Activated naive CD4-positive, alpha-beta T cell treated with anti-CD3 and anti-CD28 coated beads, Interleukin-2, amount 50 U/mL, for 16 hours (primary cell): ENCODE measurements around the gene PLCL2.
"Not testable (repeated sequence)": the region's sequence is repeated elsewhere in the genome, so short reads cannot be mapped to it uniquely, and the experiment has no call there.

Experiments
- DNase-seq: peaks from one replicate; pipeline ENCODE4 v3.0.0-alpha.2; 2020

The PLCL2 gene

DNA sequence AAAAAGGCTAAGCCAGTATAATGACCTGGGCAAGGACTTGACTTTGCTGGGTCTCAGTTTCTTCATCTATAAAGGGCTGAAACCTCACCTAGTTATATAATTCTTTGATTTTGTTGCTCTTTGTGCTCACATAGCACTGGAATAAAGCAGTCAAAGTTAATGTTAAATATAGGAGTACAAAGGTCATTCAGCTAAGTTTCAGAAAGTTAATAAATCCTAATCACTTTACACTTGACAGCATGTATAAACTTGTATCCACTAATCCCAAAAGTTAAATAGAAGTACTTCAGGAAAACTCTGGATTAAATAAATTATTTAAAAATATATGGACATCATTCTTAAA is 33.9 kb downstream of the PLCL2 start:
- DNase-seq = no peak

DNA sequence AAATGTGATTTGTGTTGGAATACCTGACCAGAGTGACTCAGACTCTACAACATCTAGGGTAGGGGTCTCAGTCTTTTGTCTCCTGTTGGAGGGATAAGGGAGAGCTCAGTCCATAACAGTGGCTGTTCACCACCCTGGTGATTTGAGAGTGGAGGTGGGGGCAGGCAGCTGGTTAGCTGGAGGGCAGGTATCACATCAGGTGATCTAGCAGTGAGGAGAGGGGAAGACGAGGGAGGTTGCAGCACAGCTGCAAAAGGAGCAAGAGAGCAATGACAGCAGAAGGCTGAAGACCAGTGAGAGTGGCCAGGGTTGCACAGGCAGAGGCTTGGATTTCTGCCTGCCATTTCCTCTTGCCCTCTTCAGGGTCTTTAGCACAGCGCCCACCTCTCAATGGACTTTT is 38.4 kb downstream of the PLCL2 start:
- DNase-seq = no peak

DNA sequence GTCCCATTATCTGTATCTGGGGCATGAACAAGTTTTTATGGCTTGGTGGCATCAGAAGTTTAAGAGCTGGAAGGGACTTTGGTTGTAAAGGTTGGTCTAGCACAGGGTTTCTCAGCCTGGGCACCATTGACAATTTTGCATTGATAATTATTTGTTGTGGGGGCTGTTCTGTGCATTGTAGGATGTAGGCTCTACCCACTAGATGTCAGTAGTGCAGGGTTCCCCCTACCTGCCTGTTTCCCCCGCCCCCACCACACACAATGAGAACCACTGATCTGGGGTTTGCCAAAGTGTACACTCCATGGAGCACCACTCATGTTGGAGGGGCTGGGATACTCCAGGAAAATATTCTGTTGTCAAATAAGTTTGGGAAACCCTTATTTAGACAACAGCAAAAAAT is 42.7 kb downstream of the PLCL2 start:
- DNase-seq = peak; percentile 20

DNA sequence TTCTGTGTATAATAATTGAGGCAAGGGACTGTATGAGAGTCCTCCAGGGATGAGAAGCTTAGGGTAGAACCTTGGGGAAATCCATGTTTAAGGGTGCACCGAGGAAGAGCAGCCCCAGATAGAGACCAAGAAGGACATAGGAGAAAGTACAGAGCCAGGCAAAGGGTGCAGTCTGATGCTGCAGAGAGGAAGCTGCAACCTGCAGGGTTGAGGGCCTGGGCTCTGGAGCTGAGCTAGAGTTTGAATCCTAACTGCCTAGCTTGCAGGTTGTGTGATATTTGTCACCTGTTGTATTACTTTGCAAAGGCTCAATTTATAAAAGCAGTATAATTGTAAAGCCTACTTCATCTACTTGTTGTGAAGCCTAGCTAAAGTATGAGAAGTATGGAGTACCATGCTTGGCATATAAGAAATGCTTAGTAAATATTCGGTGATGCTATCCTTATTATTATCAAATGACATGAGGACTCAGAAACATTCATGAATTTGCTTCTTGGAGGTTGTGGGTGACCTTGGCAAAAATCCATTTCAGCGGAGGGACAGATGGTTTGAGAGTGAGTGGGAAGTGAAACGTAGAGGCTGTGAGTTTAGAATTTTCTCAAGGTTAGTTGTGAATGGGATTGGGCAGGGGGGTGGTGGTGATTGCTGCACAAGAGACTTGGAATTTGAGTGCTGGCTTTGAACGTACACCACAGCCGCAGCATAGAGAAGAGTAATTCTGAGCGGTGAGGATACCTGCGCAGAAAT is 43.8 kb downstream of the PLCL2 start:
- DNase-seq = no peak

DNA sequence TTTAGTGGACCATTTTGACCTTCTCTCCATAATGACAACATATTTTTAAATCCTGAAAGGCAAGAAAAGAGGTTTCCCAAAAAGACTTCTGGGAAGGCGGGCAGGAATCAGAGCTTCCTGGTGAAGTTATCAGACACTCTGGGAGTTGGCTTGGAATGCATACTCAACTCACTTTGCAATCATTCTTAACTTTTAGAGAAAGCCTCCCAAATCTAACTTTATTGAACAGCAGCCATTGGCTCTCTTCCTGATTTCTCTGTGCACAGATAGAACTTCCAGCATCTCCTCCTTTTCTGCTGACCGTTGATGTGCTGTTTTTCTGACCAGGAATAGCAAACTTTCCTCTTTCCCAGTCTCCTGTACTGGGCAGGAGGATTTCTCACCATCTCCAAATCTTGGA is 44.6 kb downstream of the PLCL2 start:
- DNase-seq = no peak

DNA sequence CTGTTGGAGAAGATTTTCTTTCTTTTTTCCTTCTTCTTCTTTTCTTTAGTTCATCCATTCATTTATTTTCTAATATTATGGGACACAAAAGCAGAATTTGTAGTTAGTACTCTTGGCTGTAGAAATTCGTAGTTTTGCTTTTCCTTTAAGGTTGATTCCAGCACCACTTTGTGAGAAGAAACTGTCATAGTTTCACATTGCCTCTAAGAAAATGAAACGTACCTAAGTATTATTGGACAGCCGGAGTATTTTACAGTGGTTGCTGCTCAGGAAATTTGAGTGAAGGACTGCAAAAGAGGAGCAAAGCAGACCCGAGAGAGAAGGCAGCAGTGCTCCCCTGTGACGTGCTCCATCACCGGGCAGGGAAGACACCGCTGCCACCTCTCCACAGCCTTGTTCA is 48.1 kb downstream of the PLCL2 start:
- no peak for DNase-seq

DNA sequence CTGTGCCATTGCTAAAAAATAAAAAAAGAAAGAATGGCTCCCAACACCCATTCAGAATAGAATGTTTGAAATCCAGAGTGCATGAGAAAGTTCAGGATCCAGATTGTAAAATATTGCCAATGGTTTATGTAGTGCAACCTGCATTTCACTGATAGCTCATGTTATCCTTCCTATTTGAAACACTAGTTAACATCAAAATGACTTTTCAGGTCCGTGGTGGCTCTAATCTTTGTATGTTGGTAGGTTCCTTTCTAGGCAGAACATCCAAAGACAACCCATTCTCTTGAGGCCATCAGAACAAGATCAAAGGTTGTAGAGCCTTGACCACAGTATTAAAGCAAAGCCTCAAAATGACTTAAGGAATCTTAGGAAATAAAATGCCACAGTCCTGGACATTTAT is 51.0 kb downstream of the PLCL2 start:
- DNase-seq = no peak

DNA sequence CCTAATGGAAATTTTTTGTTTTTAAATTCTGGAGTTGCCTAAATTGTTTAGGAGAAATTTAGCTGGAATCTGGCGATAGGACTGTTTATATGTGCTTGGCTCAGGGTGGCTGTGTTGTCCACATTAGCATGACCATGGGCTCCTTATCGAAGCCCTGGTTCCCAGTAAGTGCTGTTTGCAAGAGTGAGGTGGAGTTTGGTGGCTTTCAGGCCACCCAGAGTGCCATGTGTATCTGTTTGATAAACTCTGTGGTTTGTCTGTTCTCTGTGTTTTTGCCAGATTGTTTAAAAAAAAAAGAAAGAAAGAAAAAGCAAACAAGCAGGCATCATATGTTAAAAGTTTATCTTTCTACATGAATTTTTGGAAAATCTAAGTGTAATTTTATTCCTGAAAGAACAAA is 51.5 kb downstream of the PLCL2 start:
- no peak for DNase-seq

DNA sequence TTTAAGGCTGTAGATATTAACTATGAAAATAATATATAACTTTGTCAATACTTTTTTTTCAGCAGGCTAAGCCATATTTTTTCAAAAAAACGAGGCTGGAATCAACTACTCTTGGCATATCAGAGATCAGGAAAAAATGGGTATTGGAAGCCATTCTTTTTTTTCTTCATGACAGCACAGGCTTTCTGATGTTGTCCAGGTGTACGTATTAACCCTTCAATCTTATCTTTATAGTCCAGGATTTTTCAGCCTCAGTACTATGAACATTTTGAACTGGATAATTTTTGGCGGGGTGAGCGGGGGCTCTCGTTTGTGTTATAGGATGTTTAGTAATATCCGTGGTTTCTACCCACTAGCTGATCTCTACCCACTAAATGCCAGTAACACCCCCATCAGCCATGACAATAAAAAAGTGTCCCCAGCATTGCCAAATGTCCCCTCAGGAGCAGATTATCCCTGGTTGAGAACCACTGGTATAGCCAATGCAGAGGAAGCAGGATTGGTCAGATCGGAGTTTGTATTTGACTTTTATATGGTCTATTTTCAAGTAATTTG is 52.0 kb downstream of the PLCL2 start:
- no peak for DNase-seq

DNA sequence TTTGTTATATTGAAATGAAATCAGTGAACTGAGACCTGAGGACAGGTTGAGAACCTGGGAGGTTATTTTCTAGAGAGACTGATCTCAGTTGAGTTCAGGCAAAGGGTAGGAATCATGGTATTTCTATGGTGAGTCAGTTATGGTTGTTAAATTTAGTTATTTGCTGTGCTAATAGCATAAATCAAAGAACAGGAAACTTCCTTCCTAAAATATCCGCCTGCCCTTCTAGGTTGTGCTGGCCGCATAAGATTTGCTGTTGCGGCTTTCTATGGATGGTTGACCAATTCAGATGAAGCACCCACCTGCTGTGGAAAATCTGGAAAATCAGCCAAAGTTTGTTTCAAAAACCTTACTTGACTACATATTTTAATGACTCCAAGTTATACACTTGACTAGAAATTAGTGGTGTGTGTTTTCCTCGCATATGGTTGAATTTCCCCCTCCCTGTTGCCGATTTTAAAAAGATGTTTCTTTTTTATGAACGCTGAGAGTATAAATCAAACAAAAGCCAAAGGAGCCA is 52.6 kb downstream of the PLCL2 start:
- DNase-seq = no peak

DNA sequence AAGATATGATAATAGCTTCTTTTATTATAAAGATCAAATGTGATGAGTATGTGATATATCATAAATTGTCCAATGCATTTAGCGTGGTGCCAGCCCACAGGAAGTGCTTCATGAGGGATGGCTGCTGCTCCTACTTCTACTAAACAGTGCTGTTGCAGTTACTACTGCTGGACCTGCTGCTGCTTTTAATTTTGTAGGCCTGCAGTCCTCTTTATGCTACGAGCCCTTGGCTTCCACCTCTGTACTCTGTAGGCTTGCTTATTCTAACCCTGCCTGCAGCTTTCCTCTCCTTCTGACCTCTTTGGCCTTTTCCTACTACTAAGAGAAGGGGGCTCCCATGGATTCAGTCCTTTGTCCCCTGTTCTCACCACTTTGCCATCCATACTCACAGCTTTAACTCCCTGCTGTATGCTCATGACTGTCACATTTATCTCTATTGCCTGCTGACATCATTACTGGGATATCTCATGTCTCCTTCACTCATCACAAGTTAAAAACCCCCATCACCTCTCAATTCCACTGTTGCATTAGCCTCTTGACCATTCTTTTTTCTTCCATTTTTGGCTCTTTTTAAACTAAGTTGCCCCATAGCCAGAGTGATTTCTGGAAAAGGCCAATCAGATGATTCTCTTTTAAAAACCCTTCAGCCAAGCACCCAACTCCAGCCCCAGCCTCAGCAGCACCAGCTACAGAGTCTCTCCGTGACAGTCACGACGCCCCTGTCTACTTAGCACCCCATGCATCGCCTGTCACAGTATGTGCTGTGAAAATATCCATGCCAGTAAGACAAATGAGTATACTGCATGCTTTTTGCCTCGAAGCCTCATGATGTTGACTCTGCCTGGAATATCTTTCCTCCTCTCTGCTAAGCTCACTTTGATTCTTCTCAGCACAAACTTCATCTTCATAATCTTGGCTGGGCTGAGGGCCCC is 56.3 kb downstream of the PLCL2 start:
- DNase-seq = no peak

DNA sequence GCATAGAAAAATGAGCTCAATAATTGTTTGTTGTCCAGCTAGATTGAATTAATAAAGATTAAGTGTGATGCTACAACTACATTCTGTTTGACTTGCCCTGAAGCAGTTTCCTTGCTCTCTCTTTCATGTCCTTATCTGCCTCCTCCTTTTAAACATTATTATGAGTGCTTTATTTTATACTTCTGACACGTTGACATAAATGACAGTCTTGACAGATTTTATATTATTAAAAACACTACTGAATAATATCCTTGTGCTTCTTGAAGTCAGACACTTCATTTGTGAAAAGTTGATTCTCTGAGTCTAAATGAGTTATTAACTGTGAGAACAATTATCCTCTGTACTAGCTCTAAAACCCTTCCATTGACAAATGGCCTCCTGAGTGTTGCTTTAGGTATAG is 58.2 kb downstream of the PLCL2 start:
- no peak for DNase-seq

DNA sequence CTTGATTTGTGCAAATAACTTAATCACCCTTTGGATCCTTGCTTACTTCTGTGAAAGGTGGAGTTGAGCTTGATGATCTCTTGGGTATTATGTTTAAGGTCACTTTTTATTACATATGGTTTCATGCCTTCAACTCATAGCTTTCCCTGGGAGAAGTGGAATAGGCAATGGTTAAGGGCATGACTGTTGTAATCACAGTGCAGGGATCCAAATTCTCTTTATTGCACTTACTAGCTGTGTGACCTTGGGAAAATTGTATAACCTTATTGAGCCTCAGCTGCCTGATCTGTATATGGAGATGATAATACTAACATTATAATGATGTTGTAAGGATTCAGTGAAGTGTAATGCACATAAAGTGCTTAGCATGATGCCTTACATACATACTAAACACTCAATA is 59.1 kb downstream of the PLCL2 start:
- no peak for DNase-seq

DNA sequence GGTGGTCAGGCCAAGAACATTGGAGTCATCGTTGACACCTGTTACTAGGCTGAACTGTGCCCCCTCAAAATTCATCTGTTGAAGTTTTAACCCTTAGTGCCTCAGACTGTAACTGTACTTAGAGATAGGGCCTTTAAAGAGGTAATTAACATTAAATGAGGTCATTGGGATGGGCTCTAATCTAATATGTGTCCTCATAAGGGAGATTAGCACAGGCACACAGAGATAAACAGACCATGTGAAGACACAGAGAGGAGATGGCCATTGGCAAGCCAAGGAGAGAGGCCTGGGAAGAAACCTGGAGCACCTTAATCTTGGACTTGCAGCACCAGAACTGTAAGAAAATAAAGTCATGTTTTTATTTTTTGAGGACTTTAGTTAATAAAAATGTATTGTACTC is 59.6 kb downstream of the PLCL2 start:
- DNase-seq = no peak

DNA sequence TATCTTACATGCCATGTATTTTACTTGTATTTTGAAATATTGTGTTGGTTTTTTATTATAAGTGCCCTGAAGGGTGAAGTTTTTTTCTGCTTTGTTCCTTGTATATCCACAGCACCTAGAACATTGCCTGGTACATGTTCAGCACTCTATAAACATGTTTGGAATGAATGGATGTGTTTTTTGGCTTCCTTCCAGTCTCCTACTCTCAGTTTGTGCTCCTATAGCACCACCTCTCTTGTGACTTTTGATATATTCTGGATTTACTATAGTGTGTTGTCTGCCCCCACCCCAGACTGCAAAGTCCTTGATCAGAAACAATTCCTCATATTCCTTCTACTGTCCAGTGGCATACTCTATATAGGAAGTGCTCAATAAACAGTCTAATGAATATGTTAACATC is 60.6 kb downstream of the PLCL2 start:
- no peak for DNase-seq

DNA sequence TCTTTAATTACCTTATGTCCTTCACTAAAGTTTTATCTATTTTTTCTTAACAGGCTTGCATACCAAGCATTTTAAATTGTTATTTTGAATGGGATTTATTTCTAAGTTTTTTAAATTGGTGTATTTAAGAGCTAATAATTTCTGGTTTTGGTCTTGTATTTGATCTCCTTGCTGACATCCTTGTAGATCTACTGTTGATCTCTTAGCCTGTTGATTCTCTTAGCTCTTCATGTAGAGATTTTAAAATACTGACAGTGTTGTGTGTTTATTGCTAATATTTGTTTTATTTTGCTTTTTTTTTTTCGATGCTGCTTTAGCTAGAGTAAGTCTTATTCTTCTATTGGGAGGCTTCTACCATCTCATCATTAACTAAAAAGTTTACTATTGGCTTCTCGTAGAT is 65.5 kb downstream of the PLCL2 start:
- no peak for DNase-seq

DNA sequence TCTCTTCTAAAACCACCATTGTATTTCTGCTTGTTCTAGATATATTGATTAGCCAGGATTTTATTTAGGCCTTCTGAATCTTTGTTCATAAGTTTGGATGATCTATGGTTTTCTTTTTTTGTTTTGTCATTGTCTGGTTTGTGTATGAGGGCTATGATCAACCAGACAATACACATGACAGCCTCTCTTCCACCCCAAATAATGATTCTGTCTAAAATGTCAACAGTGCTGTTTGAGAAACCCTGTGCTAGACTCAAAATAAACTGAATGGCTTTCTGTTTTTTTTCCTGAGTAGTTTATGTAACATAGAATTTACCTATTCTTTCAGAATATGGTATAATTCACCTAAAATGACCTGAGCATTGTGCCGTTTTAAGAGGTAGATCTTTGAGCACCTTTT is 66.1 kb downstream of the PLCL2 start:
- no peak for DNase-seq

DNA sequence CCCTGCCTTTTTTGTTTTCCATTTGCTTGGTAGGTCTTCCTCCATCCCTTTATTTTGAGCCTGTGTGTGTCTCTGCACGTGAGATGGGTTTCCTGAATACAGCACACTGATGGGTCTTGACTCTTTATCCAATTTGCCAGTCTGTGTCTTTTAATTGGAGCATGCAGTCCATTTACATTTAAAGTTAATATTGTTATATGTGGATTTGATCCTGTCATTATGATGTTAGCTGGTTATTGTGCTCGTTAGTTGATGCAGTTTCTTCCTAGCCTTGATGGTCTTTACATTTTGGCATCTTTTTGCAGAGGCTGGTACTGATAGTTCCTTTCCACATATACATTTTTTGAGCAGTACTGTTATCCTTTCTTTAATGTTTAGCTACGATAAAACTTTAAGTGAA is 73.1 kb downstream of the PLCL2 start:
- not testable (repeated sequence) for DNase-seq

DNA sequence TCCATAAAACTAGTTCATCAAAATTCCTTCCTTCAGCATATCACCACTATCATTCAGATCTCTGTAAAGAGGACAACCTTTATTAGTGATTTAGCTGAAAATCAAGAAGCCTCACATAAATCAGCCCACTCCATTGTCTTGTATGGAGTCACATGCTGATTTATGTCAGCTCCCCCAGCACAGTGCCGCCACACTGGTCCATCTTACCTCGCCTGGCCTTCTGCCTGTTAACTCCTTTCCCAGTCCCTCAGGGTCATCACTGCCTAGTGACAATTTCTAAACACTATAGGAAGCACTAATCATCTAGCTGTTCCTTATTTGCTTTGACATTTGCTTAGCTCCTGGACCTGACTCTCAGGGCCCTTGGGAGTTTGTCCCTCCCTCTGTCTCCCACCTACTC is 75.4 kb downstream of the PLCL2 start:
- DNase-seq = no peak

DNA sequence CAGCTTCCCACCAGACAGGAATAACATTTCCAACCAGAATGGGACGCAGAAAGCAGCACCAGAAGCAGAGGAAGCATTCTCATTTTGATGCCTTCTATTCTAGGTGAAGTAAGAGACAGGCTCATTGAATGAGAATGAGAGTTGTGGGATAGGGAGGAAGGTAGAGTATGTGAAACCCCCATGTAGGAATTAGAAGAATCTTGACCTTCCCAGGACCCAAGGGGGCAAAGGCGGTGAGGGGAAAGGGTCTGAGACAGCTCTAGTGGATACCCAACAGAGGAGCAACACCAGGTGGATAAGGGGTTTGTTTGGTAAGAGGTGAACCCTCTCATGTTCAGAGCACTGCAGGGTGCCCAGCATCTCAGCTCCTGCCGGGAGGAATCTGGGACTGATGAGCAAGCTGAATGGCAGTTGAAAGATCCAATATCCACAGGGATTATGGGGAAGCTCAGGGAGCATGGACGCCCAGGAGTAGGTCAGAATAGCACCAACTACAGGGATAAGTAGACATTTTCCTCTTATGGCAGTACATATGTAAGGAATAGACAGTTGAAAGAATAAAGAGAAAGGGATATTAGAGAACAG is 77.0 kb downstream of the PLCL2 start:
- DNase-seq = no peak

DNA sequence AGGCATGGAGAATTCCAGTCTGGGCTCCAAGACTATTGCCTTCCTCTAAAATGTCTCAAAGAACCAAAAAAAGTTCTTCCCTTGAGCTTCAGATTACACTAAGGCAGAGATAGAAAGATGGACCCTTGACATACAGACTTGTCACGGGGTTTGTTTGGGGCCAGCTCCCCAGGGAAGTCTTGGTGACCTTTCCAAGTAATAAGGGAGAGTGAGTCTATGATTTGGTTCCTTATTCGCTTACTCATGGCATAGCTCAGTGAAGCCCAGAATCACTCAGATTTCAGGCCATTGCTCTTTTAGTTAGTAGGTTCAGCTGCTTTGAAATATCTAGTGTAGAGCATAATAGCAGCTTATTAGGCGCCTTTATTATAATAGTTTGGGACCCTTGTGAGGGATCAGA is 90.3 kb downstream of the PLCL2 start:
- DNase-seq = no peak

DNA sequence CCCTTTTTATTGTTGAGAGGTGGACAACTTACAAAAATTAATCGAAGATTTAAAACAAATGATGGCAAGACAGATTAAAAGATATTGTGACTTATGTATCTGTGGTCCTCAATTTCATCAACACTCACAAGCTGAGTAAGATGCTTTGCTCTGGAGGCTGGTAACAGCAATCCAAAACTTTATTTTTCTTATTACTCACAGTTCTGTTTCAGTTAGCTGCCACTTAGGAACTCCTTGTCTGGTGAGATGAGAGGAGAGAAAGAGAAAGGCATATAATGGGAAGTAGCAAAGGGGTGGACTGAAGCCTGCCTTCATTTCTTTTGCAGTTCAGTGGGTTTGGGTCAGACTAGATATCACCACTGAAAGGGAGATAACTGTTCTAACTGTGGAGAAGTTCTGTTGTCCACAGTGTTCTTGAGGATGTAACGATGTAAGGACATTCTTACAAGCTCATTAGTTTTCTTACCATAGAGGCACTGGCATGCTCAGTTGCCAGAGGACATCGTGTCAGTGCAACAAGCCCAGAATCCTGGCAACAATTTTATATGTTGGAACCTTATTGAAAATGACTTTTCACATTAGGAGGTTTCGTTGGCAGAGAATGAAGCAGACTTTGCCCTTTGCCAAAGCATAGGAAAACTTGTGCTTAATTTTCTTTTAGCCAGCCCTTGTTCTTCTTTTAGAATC is 93.6 kb downstream of the PLCL2 start:
- DNase-seq = no peak

DNA sequence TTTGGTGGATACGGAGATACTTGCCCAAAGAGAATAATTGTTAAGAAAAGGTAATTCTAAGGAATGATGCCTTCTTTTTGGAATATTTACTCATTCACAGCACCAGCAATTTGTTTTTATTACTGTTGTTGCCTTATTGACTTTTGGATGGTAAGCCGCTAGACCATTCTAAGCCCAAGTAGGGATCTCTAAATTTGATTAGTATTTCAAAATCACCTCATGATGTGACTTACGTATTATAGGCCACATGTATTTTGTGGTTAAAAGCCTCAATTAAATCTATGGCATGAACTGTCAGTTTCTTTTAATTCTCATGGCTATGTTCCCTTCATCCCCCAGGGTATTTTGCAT is 94.1 kb downstream of the PLCL2 start:
- DNase-seq = no peak
